HepG2 (cell line): ENCODE data around the gene CMPK2. TPM values are rescaled to one million over a fixed set of nuclear protein-coding genes. Genes with fewer than 3 reads are reported as not detected.

Source experiments
- ATAC-seq: fragments of 200-7000 bp; cut with Tn5 transposase; 3 replicates; pipeline ENCODE4 v1.9.1; 2020; ENCODE audit warnings: mild to moderate bottlenecking, moderate library complexity
- BruUV-seq: library from RNA; stranded (reverse); fragments of 400-500 nt; replicated peaks from 2 replicates; lab custom pipeline; 2021; lab: Mats Ljungman, UMichigan
- CTCF ChIA-PET: fragments of 300-600 bp; formaldehyde crosslinking; extraction: SDS; loops from one replicate; lab custom pipeline; 2021; ENCODE audit warnings: low total read pairs, inconsistent platforms, low intra/inter-chr PET ratio; lab: Yijun Ruan, JAX
- POLR2A ChIA-PET: fragments of 350-600 bp; sonication (Branson Sonifier 250); formaldehyde crosslinking; loops from one replicate; lab custom pipeline; 2020; ENCODE audit warnings: antibody characterized with exemption, inconsistent platforms; lab: Yijun Ruan, JAX
- DNase-seq: peaks from one replicate; pipeline ENCODE4 v3.0.0-alpha.2; 2015; ENCODE audit warnings: low spot score
- FAIRE-seq: peaks from 3 replicates; lab custom pipeline; 2011; peaks lifted over from hg19 to GRCh38; lab: Jason Lieb, UNC
- H2AFZ ChIP-seq: one replicate; pipeline ENCODE4 v1.6.1; 2011; ENCODE audit warnings: low read length, inconsistent platforms
- H3K27ac ChIP-seq: fragments of 300-600 bp; 3 replicates; pipeline ENCODE4 v1.8.0; 2011; ENCODE audit warnings: mixed run types, mild to moderate bottlenecking, mixed read lengths, low read length, inconsistent platforms; ENCODE audit not compliant: insufficient read depth; ENCODE audit errors: extremely low read length
- H3K27me3 ChIP-seq, 2 experiments: fragments of 200-600 bp in 1 of 2; 2 replicates in 1 of 2; 3 replicates in 1 of 2; pipeline versions ENCODE4 v1.6.0 to v1.8.0; 2011; ENCODE audit warnings: low read length in 2 of 2, mild to moderate bottlenecking in 2 of 2, moderate library complexity in 2 of 2, inconsistent platforms in 1 of 2; ENCODE audit not compliant: insufficient read depth in 2 of 2, control insufficient read depth in 1 of 2
- H3K36me3 ChIP-seq, 2 experiments: fragments of 200-600 bp in 1 of 2; replicated peaks in 1 of 2; 2 replicates in 1 of 2; 3 replicates in 1 of 2; pipeline versions ENCODE4 v1.5.1 to v1.8.0; 2011; ENCODE audit warnings: low read length in 2 of 2, inconsistent platforms in 1 of 2; ENCODE audit not compliant: insufficient read depth in 2 of 2, control insufficient read depth in 1 of 2
- H3K4me1 ChIP-seq: 2 replicates; pipeline ENCODE4 v1.5.1; 2012; ENCODE audit warnings: low read length, inconsistent platforms; ENCODE audit not compliant: insufficient read depth
- H3K4me2 ChIP-seq: 2 replicates; pipeline ENCODE4 v1.6.0; 2011; ENCODE audit warnings: low read depth, low read length, inconsistent platforms
- H3K4me3 ChIP-seq, 3 experiments: fragments of 200-600 bp in 1 of 3; sonication (generic), shearing (Covaris generic) in 1 of 3; replicated peaks in 1 of 3; 2 replicates each; pipeline ENCODE4 v1.5.1; 2011 to 2016; ENCODE audit warnings: low read length in 3 of 3, inconsistent platforms in 2 of 3, low read depth in 2 of 3, mild to moderate bottlenecking in 2 of 3, control low read depth in 1 of 3, mixed read lengths in 1 of 3; ENCODE audit not compliant: insufficient read depth in 1 of 3
- H3K79me2 ChIP-seq: one replicate; pipeline ENCODE4 v1.6.1; 2011; ENCODE audit warnings: low read length, inconsistent platforms; ENCODE audit not compliant: insufficient read depth
- H3K9ac ChIP-seq: 2 replicates; pipeline ENCODE4 v1.6.0; 2011; ENCODE audit warnings: mild to moderate bottlenecking, low read depth, low read length, inconsistent platforms; ENCODE audit not compliant: insufficient read depth
- H3K9me3 ChIP-seq: 2 replicates; pipeline ENCODE4 v1.5.1; 2012; ENCODE audit warnings: mild to moderate bottlenecking, low read length
- H4K20me1 ChIP-seq: 2 replicates; pipeline ENCODE4 v1.6.0; 2011; ENCODE audit warnings: inconsistent platforms, mild to moderate bottlenecking, low read length, moderate library complexity; ENCODE audit not compliant: insufficient read depth
- E2F5 ChIP-seq: sonication (generic); formaldehyde crosslinking; conservative IDR thresholded peaks from 2 replicates; pipeline ENCODE4 v1.4.0; 2020; ENCODE audit warnings: missing genetic modification reagents
- ISX ChIP-seq: sonication (generic); formaldehyde crosslinking; conservative IDR thresholded peaks from 2 replicates; pipeline ENCODE4 v1.5.0; 2020; ENCODE audit warnings: missing genetic modification reagents
- RFXAP ChIP-seq: sonication (generic); formaldehyde crosslinking; IDR thresholded peaks from 2 replicates; pipeline ENCODE4 v1.4.0; 2020; ENCODE audit warnings: missing genetic modification reagents, borderline replicate concordance
- TBX2 ChIP-seq: sonication (generic); formaldehyde crosslinking; IDR thresholded peaks from 2 replicates; pipeline ENCODE4 v1.5.0; 2020; ENCODE audit warnings: missing genetic modification reagents, mild to moderate bottlenecking, borderline replicate concordance
- ZFP36L2 ChIP-seq: sonication (generic); formaldehyde crosslinking; IDR thresholded peaks from 2 replicates; pipeline ENCODE4 v1.4.0; 2020; ENCODE audit warnings: missing genetic modification reagents
- ZHX1 ChIP-seq: sonication (generic); formaldehyde crosslinking; IDR thresholded peaks from 2 replicates; pipeline ENCODE4 v1.8.1; 2022; ENCODE audit warnings: low read depth, mild to moderate bottlenecking, missing genetic modification reagents
- ZNF121 ChIP-seq: sonication (generic); formaldehyde crosslinking; IDR thresholded peaks from 2 replicates; pipeline ENCODE4 v1.5.0; 2020; ENCODE audit warnings: mild to moderate bottlenecking, missing genetic modification reagents
- ZNF329 ChIP-seq: sonication (generic); formaldehyde crosslinking; IDR thresholded peaks from 2 replicates; pipeline ENCODE4 v1.9.0; 2021; ENCODE audit warnings: low read depth, mild to moderate bottlenecking, missing genetic modification reagents
- ZNF747 ChIP-seq: sonication (generic); formaldehyde crosslinking; IDR thresholded peaks from 2 replicates; pipeline ENCODE4 v1.8.1; 2023; ENCODE audit warnings: missing genetic modification reagents, mild to moderate bottlenecking, borderline replicate concordance
- WGBS: methylation state at CpG from one replicate; pipeline ENCODE4 v1.1.6; 2017; ENCODE audit warnings: low lambda C conversion rate; 5-methylcytosine and 5-hydroxymethylcytosine counted together
- in situ Hi-C: cut with HindIII; loops from 2 replicates; pipeline ENCODE4 v1.10.0; 2017; ENCODE audit warnings: low pct_unique_long_range_greater_than_20kb; ENCODE audit not compliant: extremely low pct_ligation_motif_present
- intact Hi-C: fragments of 100-400 bp; cut with micrococcal nuclease; formaldehyde crosslinking; loops from one replicate; pipeline ENCODE4 v1.10.0; 2022; ENCODE audit not compliant: unreplicated experiment
- polyA plus RNA-seq, 8 experiments: library from polyadenylated mRNA; depleted of rRNA in 3 of 8; stranded (reverse) in 7 of 8; unstranded in 1 of 8; fragments of >200 nt; fragmentation: Illumina TruSeq in 4 of 8; extraction: Trizol in 4 of 8; gene quantifications; 2 replicates each; pipeline versions ENCODE4 v1.2.1 to v1.2.3, GENCODE V29; 2011 to 2016; ENCODE audit warnings: low read depth in 4 of 8, missing spikeins in 1 of 8, mixed read lengths in 1 of 8; ENCODE audit not compliant: insufficient read depth in 1 of 8
- total RNA-seq, 5 experiments: library from RNA; depleted of rRNA; stranded (reverse); fragments of >200 nt; fragmentation: Illumina TruSeq; extraction: Trizol; gene quantifications; 2 replicates each; pipeline ENCODE4 v1.2.3, GENCODE V29; 2016; ENCODE audit warnings: low read depth in 1 of 5
- TF ChIP-seq, protein P1 (sequence below): sonication (generic); formaldehyde crosslinking; IDR thresholded peaks from 2 replicates; pipeline ENCODE4 v1.9.0; 2021; ENCODE audit warnings: missing genetic modification reagents, mild to moderate bottlenecking, borderline replicate concordance
- TF ChIP-seq, protein P2 (sequence below): sonication (generic); formaldehyde crosslinking; IDR thresholded peaks from 2 replicates; pipeline ENCODE4 v1.8.0; 2022; ENCODE audit warnings: missing genetic modification reagents, low read depth, mild to moderate bottlenecking, borderline replicate concordance

CMPK2 gene
- total and polyA plus RNA-seq, 2 of the 13 experiments (the other 11 are each of a cell fraction or from before 2014, with no cell fraction given): 0.04 to 1.0 TPM

DNA sequence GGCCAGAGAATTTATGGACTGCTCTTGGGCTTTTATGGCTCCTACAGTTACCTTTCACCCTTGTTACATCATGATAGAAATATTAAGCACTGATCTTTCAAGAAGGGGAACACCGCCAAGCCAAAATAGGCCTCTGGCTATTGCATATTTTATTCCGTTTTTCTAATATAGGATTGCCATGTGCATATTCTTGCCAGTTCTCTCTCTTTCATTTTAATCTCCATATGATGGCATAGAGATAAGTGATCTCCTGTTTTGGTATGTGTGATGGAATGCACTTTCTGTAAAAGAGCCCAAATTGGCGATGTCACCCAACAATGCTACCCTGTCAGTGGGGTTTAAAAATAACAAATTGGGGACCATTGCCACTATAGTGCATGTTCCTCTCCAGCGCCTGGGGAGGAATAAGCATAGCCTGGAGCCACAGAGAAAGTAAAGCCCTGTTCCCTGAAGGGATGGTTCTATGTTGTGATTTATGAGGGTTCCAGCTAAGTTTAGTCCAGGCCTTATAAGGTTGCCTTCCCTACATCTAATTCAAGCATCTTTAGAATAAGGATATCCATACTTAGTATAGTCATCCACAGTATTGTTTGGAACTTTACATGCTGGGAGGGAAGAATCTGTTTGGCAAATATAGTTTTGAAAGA lies 26.9 kb downstream of the CMPK2 start:
- ATAC-seq: no peak
- Histone ChIP-seq H3K27me3 (no peaks in the 10 kb centered on the region), H3K4me2 (no peak overlapping the region), H3K9me3 (peaks cover 31% of the 10 kb centered on the region), H3K4me3 (no peak overlapping the region), H3K27ac (no peak overlapping the region), H4K20me1 (no peaks in the 10 kb centered on the region), H3K36me3 (no peaks in the 10 kb centered on the region), H2AFZ (no peak overlapping the region), H3K79me2 (no peaks in the 10 kb centered on the region), H3K9ac (no peak overlapping the region), H3K4me1 (no peaks in the 10 kb centered on the region)
- DNase-seq: no peak
- ChIA-PET CTCF (no interaction called here), POLR2A (no interaction called here)
- TF ChIP-seq ISX (CRISPR knock-in tag) (no peak), ZNF329 (CRISPR knock-in tag) (no peak), ZNF747 (CRISPR knock-in tag) (no peak), E2F5 (no peak), RFXAP (no peak), TBX2 (CRISPR knock-in tag) (no peak), ZNF121 (CRISPR knock-in tag) (no peak)
- in situ Hi-C loops: no loop called here
- 13% methylated on average over 4 of the region's 4 CpGs for WGBS
- no TSS peak for BruUV-seq
- intact Hi-C loops: no loop called here
- no peak for FAIRE-seq

GRCh38 chr2:6835467-6835866 lies 30.2 kb downstream of the CMPK2 start:
- DNase-seq: no peak
- no peaks in the 10 kb centered on the region for H4K20me1 ChIP-seq
- no peak overlapping the region for H3K9ac ChIP-seq
- no peak overlapping the region for H2AFZ ChIP-seq
- in situ Hi-C loops: no loop called here
- no peak overlapping the region for H3K4me3 ChIP-seq
- no peak for ATAC-seq
- ChIA-PET CTCF (no interaction called here), POLR2A (no interaction called here)
- FAIRE-seq: no peak
- no peaks in the 10 kb centered on the region for H3K4me1 ChIP-seq
- H3K27me3 ChIP-seq: no peaks in the 10 kb centered on the region
- BruUV-seq: no TSS peak
- no peaks in the 10 kb centered on the region for H3K36me3 ChIP-seq
- H3K9me3 ChIP-seq: peaks cover 21% of the 10 kb centered on the region; the same call in 1 of the 2 replicates
- intact Hi-C loops: no loop called here
- H3K27ac ChIP-seq: no peak overlapping the region
- H3K79me2 ChIP-seq: no peaks in the 10 kb centered on the region
- H3K4me2 ChIP-seq: no peak overlapping the region
- TF ChIP-seq, protein P1, sequence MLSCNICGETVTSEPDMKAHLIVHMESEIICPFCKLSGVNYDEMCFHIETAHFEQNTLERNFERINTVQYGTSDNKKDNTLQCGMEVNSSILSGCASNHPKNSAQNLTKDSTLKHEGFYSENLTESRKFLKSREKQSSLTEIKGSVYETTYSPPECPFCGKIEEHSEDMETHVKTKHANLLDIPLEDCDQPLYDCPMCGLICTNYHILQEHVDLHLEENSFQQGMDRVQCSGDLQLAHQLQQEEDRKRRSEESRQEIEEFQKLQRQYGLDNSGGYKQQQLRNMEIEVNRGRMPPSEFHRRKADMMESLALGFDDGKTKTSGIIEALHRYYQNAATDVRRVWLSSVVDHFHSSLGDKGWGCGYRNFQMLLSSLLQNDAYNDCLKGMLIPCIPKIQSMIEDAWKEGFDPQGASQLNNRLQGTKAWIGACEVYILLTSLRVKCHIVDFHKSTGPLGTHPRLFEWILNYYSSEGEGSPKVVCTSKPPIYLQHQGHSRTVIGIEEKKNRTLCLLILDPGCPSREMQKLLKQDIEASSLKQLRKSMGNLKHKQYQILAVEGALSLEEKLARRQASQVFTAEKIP (CRISPR knock-in tag): no peak
- TF ChIP-seq ZHX1 (CRISPR knock-in tag) (no peak), ZFP36L2 (CRISPR knock-in tag) (no peak)
- TF ChIP-seq, protein P2, sequence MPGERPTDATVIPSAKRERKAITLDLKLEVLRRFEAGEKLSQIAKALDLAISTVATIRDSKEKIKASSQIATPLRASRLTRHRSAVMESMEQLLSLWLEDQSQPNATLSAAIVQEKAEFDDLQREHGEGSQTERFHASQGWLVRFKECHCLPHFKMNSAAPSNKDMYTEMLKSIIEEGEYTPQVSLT (CRISPR knock-in tag): no peak
